Right hindlimb (tissue), 1 donor: ENCODE measurements around the gene LSM3.

Source experiments
- DNase-seq: peaks from one replicate; pipeline ENCODE4 v3.0.0-alpha.2; 2018

The LSM3 gene

DNA sequence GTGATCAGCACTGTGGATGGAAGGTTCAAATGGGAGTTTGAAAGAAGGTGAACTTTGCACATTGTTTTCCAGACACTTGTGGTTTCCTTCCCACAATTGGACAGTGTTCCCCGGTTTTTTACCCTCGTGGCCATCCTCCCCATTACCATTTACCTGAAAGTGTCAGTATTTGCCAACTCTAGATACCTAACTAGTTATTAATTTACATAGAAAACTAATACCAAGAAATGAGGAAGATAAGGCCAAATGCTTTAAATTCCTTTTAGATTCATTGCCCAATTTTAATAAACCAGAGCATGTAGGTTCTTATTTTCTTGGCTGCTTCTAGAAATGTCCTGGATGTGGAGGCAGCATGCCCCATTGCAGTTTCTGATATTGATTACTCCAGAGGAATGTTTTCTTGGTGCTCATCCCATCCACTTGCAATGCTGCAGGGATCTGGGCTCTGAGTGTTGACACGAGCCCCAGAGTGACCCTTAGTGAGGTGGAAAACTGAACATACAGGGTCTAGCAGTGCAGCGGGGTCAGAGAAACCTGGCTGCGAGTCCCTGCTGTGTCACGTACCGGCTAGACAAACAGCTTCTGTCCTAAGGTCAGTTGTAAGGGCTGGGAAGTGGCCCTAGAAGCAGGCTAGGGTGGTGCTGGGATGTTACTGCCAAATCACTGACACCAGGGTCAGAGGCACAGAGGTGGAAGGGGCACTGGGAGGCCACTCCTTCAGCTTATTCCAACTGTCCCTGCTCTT, 23.5 kb downstream of the LSM3 start:
- no peak for DNase-seq

DNA sequence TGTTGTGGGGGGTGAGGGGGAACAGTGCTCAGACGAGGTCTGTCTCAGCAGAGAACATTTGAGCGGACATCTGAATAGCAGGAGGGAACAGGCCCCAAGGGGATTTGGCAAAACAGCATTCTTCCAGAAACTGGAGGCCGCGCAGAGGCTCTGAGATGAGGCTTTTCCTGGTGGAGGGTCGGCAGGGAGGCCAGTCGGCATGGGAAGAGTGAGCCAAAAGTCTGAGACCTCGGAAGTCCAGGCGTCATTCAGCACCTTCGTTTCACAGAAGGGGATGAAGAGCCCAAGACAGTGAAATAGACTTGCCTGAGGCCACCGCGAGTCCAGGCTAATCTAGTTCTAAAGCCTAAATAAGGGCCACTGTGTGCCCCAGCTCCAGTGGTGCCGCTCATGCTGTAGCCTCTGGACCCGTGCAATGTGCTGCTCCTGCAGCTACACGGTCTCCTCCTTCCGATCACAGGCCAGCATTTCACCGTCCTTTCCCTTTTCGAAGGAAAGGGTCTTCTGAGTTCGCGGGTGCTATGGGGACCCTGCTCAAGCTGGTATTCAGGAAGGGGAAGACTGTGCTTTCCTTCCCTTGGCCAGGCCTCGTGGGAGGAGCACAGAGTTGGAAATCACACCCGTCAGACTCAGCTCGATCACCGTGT, 24.4 kb downstream of the LSM3 start:
- DNase-seq: no peak

DNA sequence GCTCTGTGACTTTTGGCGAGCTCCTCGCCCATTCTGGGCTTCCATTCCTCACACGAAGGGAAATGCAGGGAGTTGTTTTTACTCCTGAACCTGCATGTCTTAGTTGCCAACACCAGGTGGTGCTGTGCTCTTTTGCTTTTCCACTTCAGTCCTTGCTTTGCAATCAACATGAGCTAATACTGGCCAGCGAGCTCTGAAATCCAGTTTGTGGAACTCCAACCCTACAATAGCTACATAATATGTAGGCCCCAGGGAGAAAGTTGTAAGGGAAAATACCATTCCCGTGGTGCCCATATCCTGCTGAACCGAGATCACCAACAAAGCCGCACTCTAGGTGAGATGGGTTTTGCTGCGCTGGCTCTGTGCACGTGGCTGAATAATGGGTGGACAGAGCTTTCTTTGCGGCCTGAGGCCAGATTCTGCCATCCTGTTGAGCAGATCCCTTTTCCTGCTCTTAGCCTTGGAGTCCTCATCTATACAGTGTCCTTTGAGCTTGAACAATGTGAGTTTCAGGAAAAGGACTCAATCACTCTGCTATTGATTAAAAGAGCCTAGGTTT, 25.0 kb downstream of the LSM3 start:
- DNase-seq: peak; percentile 79

DNA sequence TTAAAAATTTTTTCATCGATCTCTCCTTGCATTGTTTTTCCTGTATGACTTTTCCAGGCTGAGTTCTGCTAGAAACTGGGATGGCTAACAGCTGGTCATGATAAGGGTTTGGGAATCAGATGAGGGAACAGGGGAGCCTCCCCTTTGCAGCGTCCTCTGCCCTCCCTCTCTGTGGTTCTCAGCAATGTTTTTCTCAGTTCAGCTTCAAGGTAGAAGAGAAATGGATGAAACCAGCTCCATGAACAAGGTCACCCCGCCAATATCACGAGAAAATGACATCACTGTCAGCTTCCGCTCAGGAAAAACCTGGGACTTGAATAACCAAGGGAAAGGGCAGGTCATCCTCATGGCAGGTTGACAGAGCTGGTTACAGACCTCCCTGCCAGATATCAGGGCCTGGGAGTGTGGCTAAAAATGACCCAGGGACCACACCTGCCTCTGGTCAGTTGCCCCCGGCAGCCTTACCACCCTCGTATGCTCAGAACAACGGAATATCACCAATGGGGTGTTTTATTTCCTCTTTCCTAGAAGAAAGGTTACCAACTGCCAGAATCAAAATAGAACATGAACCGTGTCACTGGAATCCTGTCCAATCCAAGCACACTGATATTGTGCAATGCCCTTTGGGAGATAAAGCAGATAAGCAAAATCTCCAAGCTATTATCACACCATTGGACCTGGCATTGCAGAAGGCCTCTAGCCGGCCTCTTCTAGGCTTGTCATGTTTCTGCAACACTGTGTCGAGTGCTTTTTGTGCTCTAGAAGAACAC, 26.1 kb downstream of the LSM3 start:
- DNase-seq: no peak

DNA sequence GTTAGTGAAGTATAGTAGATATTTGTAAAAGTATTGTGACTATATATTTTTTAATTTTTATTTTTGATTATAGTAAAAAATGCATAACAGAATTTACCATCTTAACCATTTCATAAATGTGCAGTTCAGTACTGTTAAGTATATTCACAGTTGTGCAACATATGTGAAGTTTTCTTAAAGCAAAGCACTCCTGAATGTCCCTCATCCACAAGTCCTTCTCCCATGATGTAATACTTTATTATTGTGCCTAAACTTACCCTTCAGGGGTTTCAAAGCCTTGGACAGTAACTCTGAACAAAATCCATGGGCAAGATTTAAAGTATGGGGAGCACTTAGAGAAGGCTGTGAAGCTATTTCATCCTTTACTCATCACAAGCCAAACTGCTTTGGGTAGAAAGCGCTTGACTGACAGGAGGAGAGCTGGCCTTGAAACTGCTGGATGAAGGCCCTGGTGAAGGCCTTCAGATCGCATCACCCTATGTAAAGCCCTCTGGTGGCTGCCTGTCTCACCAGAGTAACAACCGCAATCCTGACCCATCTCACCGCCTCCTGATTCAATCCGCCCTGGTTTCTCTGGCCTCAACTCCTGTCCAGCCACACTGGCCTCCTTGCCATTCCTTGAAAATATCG, 28.0 kb downstream of the LSM3 start:
- DNase-seq: no peak

DNA sequence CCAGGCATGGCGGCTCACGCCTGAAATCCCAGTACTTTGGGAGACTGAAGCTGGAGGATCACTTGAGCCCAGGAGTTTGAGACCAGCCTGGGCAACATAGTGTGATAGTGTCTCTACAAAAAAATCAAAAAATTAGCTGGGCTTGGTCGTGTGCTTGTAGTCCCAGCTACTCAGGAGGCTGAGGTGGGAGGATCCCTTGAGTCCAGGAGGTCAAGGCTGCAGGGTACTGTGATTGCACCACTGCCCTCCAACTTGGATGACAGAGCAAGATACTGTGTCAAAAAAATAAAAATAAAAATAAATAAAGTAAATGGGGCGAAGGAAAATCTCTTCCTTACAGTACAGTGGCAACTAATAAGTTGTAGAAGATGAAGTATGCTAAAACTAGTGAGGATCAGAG, 29.6 kb downstream of the LSM3 start:
- DNase-seq: no peak

DNA sequence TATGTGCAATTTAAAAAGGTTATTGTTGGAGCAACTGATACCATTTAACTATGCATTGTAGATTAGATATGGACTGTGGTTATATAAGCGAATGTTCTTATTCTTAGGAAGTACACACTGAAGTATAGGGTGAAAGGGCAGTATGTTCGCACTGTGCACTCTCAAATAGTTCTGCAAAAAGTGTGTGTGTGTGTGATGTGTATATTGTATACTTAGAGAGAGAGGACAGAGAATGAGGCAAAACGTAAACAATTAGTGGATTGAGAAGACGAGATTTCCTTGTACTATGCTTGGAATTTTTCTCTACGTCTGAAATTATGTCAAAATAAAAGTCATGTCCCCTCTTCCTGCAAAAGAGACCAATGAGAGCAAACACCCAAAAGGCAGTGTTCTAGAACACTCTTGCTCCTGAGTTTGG, 30.4 kb downstream of the LSM3 start:
- DNase-seq: no peak

DNA sequence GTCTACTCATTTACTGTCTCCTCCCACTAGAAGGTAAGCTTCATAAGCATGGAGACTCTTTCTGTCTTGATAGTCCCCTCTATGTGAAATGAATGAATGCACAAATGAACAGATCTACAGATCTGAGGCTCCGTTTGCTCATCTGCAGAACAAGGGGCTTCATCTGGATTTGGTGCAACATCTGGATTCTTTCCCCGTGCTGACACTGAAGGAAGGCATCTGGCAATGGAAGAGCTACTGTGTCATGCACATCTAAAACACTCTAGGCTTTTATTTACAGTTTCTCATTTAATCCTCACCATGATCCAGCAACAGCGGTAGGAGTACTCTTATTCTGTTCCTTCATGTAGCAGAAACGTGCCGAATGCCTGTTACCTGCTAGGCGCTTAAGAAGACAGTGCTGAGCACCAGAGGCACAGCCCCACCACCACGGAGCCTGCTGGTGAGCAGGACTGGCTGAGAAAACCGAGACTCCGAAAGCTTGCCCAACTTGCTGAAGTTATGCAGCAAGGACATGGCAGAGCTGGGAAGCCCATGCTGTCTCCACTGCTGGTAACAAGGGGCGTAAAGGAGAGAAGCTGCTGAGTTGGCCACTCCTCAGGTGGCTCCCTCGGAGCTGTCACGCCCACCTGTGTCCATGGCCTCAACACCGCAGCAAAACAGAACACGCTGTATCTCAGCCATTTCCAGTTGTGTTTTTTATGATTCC, 31.1 kb downstream of the LSM3 start:
- DNase-seq: no peak

DNA sequence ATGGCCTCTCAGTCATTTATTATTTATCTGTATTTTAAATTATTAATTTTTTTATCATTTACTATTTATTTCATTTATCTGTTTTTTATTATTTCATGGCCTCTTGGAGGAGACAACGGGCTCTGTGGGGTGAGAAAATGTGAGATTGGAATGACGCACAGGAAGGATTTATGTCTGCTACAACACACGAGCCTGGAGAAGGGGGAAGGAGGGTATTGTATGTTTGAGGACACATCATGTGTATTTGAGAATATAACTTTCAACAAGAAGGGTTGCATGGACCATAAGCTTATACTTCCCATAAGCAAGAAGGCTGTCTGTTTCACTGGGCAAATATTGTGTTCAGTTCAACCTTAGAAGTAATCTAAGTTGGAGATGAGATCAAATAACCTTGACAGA, 31.7 kb downstream of the LSM3 start:
- DNase-seq: no peak

DNA sequence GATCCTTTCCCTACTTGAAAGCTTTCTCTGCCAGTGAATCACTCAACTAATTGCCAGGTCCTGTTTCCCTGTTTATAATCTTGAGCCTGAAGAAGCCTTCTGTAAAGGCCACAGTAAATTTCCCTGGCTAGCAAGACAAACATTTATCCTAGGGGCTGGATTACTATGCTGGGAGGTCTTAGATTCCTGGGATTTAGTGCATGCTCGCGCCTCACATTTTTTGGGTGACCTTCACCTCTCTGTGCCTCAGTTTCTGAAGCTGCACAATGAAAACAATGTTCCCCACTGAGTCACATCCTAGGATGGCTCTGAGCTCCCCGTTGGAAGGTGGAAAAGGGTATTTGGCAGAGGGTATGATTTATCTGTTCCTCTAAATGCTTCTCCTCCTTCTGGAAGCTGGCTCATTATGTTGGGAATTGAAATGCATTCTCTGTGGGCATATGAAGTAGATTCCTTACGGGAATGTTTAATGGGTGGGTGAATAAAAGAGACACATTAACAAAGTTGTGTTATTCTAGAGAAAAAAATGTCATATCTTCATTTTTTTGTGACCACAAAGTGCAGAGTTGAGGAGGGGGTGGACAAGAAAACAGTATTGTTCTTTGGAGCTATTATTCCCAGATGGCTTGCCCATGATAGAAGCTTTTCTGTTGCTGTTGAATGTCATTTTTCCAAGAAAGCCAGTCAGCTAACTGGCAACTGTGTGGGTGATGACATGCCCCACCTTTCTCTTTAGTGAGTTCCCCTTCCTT, 32.4 kb downstream of the LSM3 start:
- DNase-seq: no peak

DNA sequence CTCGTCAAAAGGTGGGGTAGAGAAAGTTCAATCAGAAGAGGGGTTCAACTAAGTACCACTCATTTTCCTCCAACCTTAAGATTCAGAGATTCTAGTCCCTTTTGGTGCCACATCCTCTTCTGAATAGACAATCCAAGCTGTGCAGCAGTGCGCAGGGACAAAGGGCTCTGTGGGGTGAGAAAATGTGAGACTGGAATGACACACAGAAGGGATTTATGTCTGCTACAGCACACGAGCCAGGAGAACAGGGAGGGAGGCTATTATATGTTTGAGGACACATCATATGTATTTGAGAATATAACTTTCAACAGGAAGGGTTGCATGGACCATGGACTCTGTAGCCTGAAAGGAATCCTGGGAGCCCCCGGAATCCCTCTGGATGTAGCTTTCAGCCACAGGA, 33.0 kb downstream of the LSM3 start:
- no peak for DNase-seq

DNA sequence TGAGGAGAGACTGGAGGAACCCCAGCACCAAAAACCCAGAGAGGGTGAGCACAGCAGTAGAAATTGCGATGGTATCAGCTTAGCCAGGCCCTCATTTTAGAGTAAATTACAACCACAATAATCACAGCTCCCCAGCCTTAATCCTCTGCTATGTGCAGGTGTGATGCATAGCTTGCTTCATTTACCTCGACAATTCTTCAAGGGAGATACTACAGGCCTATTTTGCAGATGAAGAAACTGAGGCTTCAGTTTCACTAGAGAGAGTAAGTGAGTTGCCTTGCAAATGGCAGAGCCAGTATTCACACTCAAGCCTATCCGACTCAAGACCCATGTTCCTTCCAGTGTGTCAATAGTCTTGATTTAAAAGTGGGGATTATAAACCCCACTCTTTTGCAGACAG, 33.4 kb downstream of the LSM3 start:
- DNase-seq: no peak

DNA sequence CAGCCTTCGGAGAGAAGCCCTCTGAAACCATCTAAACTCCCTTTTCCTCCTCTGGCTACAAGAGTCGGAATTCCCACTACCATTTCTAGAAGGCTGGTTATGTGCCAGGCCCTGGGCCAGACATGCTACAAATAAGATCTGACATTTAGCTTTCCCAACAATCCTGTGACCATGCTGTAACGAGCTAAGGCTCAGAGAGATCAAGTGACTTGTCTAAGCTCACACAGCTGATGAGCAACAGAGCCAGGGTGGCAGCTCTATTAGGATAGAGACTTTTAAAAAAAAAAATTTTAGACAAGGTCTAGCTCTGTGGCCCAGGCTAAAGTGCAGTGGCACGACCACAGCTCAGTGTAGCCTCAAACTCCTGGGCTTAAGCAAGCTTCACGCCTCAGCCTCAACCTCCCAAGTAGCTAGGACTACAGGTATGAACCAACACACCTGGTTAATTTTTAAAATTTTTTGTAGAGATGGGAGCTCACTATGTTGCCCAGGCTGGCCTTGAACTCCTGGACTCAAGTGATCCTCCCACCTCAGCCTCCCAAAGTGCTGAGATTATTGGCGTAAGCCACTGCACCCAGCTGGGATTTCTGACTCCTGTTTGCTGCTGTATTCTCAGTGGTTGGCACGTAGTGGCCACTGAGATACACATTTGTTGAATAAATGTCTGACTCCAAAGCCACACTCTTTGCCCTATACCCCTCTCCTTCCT, 34.6 kb downstream of the LSM3 start:
- no peak for DNase-seq

DNA sequence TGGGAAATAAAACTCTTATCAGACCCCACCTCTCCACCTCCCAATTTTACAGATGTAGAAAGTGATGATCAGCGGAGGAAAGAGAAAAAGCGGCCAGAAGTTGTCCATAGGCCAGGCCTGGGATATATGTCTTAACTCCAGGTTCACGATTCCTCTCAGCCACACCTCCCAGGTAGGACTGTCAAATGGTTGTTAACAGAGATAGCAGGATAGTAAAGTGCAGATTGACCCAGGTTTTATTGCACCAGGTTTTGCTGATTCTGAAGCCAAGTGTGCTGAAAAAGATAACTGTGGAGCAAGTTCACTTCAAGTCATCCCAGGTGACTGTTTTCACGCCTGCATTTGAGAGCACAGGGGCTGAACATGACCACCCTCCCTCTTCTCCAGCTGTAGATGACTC, 36.1 kb downstream of the LSM3 start:
- no peak for DNase-seq

DNA sequence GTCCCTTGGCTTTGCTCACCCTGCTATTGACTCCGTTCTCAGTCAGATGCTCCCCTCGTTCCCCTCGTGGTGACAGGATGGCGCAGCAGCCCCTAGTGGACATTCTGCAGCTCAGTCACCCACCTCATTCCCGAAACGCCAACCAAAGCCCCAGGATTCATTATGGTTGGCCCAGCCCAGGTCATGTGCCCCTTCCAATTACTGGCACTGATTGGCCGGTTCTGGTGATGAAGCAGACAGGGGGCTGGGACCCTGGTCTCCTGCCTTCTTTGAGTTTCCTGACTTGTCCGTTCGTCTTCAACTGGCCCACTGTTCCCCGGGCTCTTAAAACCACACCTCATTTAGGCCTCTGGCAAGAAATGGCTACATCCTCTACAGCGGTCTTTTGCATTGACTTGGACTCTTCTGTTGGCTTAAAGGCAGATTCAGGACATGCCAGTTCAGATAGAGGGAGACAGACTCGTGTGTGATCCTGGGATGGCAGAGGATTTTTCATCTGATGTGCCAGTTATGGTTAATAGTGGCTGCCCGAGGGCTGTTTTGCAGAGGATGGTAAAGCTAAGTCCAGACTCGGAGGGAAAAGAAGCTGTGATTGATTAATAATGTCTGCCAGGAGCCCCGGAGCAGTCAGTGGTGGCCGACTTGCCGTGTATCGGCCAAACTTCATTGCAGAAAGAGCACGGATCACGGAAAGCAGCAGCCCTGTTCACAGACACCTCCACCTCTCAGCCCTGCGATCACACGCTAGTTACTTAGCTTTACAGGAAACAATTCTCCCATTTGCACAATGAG, 37.8 kb downstream of the LSM3 start:
- DNase-seq: peak; percentile 77

DNA sequence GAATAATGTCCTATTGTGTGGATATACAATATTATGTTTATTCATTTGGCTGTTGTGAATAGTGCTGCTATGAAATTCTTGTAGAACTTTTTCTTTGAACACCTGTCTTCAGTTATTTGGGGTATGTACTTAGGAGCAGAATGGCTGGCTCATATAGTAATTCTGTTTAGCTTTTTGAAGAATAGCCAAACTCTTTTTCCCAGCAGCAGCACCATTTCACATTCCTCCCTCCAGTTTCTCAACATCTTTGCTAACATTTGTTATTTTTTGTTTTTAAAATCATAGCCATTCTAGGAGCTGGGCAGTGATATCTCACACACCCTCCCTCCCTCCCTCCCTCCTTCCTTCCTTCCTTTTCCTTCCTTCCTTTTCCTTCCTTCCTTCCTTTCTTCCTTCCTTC, 39.7 kb downstream of the LSM3 start:
- no peak for DNase-seq

DNA sequence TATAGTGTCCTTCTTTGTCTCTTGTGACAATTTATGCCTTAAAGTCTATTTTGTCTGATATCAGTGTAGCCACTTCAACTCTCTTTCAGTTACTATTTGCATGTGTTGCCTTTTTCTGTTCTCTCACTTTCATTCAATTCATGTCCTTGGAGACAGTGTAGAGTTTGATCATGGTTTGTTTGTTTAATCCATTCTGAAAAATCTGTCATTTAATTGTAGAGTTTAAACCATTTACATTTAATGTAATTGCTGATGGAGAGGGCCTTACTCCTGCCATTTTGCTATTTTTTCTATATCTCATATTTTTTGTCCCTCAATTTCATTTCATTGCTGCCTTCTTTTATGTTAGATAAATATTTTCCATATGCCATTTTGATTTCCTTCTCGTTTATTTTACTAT, 42.3 kb downstream of the LSM3 start:
- DNase-seq: no peak

DNA sequence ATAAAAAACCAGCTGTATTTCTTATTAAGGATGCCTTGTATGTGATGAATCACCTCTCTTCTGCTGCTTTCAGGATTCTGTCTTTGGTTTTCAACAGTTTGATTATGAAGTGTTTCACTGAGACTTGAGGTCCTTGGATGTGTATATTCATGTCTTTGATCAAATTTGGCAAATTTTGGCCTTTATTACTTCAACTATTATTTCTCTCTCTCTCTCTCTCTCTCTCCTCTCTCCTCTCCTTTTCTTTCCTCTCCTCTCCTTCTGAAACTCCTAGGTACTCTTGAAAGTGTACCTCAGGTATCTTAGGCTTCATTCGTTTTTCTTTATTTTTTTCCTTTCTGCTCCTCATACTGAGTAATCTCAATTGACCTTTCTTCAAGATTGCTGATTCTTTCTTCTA, 43.3 kb downstream of the LSM3 start:
- no peak for DNase-seq

DNA sequence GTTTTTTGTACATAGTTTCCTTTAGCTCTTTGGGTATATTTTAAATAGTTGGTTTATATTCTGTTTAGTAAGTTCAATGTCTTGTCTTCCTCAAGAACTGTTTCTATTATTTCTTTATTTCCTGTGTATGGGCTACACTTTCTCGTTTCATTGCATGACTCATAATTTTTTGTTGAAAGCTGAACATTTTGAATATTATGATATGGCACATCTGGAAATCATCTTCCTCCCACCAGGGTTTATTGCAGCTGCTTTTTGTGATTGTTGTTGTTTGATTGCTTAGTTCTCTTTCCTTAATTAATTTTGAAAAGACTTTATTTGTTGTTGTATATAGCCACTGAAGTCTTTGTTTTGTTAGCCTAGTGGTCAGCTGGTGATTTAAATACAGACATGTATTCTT, 43.8 kb downstream of the LSM3 start:
- no peak for DNase-seq

DNA sequence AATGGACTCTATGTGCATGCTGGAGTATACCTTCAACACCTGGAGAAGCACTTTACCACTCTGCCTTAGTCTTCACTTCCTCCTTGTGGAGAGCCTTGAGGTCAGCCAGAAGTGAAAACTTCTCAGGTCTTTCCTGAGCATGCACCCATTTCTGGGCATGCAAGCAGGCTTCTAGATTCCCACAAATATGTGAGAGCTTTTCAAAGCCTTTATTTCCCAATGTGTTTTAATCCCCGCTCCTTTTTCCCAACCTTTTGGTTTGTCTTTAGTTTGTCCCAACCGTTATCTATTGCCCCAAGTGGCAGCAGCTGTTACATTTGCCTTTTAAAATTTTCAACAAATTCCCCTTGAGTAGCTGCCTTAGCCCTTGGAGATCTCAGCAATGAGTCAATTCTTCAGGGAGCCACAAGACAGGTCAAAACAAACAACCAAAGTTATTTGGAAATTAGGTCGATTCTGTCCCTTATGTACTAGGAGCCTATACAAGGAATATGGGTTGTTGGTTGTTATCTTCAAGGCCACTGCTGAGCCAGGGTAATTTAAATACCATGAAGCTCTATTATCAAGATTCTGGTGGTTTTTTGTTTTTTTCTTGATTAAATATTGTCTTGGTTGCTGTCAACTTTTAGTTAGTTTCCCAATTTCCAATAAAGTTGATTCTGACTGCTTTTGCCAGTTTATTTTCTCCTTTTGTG, 44.4 kb downstream of the LSM3 start:
- DNase-seq: no peak
